Thyroid gland (tissue), 4 donors: ENCODE data around the gene TWF2.

Source experiments
- POLR2A ChIP-seq, 2 donors: fragments of 450-650 bp; IDR thresholded peaks; one replicate each; pipeline ENCODE4 v1.6.1; 2017; ENCODE audit warnings: antibody characterized with exemption in 2 of 2, mild to moderate bottlenecking in 2 of 2, moderate library complexity in 1 of 2
- TF ChIP-seq, protein P1 (sequence below), 6 experiments: fragments of 200-600 bp in 3 of 6; fragments of 450-650 bp in 3 of 6; sonication (generic) in 3 of 6; IDR thresholded peaks; one replicate each; pipeline ENCODE4 v1.5.1; 2016 to 2019; ENCODE audit warnings: antibody characterized with exemption in 6 of 6, mild to moderate bottlenecking in 2 of 6, inconsistent platforms in 1 of 6, moderate library complexity in 1 of 6

DNA sequence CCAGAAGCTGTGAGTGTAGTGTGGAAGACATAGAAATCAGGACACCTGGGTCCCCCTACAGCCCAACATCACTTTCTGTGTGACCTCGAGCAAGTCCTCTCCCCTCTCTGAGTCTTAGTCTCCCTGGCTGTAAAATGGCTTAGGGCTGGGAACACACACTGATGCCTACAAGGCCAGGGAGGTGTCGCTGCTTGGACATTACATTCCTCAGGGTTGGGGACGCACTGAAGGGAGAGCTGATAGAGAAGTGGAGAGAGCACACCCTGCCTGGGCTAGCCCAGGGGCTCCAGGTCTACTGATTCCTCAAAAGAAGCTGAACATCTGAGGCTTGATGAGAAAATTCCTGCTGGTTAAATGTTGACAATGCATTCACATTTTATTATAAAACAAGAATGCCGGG is 47.3 kb downstream of the TWF2 start:
- TF ChIP-seq POLR2A (IDR thresholded peaks at IDR 0.05), result no peak
- TF ChIP-seq, protein P1, sequence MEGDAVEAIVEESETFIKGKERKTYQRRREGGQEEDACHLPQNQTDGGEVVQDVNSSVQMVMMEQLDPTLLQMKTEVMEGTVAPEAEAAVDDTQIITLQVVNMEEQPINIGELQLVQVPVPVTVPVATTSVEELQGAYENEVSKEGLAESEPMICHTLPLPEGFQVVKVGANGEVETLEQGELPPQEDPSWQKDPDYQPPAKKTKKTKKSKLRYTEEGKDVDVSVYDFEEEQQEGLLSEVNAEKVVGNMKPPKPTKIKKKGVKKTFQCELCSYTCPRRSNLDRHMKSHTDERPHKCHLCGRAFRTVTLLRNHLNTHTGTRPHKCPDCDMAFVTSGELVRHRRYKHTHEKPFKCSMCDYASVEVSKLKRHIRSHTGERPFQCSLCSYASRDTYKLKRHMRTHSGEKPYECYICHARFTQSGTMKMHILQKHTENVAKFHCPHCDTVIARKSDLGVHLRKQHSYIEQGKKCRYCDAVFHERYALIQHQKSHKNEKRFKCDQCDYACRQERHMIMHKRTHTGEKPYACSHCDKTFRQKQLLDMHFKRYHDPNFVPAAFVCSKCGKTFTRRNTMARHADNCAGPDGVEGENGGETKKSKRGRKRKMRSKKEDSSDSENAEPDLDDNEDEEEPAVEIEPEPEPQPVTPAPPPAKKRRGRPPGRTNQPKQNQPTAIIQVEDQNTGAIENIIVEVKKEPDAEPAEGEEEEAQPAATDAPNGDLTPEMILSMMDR (IDR thresholded peaks at IDR 0.05), result no peak
